Ovary (tissue), 3 donors: Measurements from ENCODE around the gene CACNA1F.

ENCODE experiments used
- EP300 ChIP-seq: sonication (generic); formaldehyde crosslinking; IDR thresholded peaks from one replicate; pipeline ENCODE4 v1.6.1; 2017; ENCODE audit warnings: antibody characterized with exemption
- POLR2A ChIP-seq: fragments of 450-650 bp; IDR thresholded peaks from one replicate; pipeline ENCODE4 v1.6.1; 2017; ENCODE audit warnings: antibody characterized with exemption, mild to moderate bottlenecking, moderate library complexity
- TF ChIP-seq, protein P1 (sequence below), 3 donors: fragments of 450-650 bp in 2 of 3; fragments of 200-600 bp in 1 of 3; IDR thresholded peaks; one replicate each; pipeline versions ENCODE4 v1.5.1 to v1.8.0; 2016 to 2022; ENCODE audit warnings: antibody characterized with exemption in 3 of 3, mild to moderate bottlenecking in 1 of 3
- donor health status: DM: no; HTN: no; CAD: no.

DNA sequence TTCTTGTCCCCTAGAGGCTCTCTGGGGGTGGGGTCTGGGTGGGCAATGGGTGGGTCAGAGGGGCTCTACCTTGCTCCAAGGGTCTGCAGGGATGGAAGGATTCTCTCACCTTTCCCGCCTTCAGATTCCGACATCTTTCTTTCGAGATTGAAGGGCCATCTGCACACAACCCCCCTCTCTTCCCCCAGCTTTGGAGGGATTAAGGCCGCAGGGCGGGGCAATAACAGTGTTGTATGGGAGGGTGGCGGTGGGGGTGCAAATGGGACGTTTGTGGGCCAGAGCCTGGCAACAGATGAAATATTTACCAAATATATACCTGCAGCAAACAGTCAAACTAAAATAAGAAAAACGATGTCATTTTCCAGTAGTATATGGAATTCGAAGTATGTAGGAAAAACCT lies at the start of gene CACNA1F:
- TF ChIP-seq, protein P1, sequence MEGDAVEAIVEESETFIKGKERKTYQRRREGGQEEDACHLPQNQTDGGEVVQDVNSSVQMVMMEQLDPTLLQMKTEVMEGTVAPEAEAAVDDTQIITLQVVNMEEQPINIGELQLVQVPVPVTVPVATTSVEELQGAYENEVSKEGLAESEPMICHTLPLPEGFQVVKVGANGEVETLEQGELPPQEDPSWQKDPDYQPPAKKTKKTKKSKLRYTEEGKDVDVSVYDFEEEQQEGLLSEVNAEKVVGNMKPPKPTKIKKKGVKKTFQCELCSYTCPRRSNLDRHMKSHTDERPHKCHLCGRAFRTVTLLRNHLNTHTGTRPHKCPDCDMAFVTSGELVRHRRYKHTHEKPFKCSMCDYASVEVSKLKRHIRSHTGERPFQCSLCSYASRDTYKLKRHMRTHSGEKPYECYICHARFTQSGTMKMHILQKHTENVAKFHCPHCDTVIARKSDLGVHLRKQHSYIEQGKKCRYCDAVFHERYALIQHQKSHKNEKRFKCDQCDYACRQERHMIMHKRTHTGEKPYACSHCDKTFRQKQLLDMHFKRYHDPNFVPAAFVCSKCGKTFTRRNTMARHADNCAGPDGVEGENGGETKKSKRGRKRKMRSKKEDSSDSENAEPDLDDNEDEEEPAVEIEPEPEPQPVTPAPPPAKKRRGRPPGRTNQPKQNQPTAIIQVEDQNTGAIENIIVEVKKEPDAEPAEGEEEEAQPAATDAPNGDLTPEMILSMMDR (IDR thresholded peaks at IDR 0.05): no peak
- no peak for TF ChIP-seq POLR2A
- no peak for TF ChIP-seq EP300
